Prostate gland (tissue), 2 donors: ENCODE data around the gene AP3D1.

Experiments
- CTCF ChIP-seq, 4 experiments: fragments of 200-600 bp in 2 of 4; fragments of 450-650 bp in 2 of 4; sonication (generic) in 2 of 4; IDR thresholded peaks; 1 replicate in 3 of 4; 2 replicates in 1 of 4; pipeline ENCODE4 v1.5.1; 2016 to 2019; ENCODE audit warnings: antibody characterized with exemption in 4 of 4, mild to moderate bottlenecking in 2 of 4, moderate library complexity in 2 of 4
- POLR2A ChIP-seq: fragments of 450-650 bp; IDR thresholded peaks from one replicate; pipeline ENCODE4 v1.6.1; 2016; ENCODE audit warnings: antibody characterized with exemption, mild to moderate bottlenecking
- POLR2AphosphoS5 ChIP-seq: sonication (generic); formaldehyde crosslinking; IDR thresholded peaks from one replicate; pipeline ENCODE4 v1.6.1; 2017; ENCODE audit warnings: antibody characterized with exemption

GRCh38 chr19:2186071-2186846 lies 34.9 kb upstream of the AP3D1 start:
- TF ChIP-seq CTCF (IDR thresholded peaks at IDR 0.05) (peak in 1 of 4 experiments; percentile 7), POLR2A (no peak), POLR2AphosphoS5 (peak; percentile 93)
